HG02938 (cell line): ENCODE measurements around the gene NPB.

Source experiments
- ATAC-seq: cut with Tn5 transposase; IDR thresholded peaks from one replicate; pipeline ENCODE4 v1.9.1; 2021; ENCODE audit warnings: mild to moderate bottlenecking, moderate library complexity; ENCODE audit not compliant: unreplicated experiment

The NPB gene

GRCh38 chr17:81924557-81925532 is 22.8 kb downstream of the NPB start:
- no peak for ATAC-seq

GRCh38 chr17:81925860-81926450 is 23.9 kb downstream of the NPB start:
- no peak for ATAC-seq

- no peak for ATAC-seq
Observed at GRCh38 chr17:81926451-81927151, 24.6 kb downstream of the NPB start.

GRCh38 chr17:81927152-81927652 is 25.2 kb downstream of the NPB start:
- no peak for ATAC-seq

- ATAC-seq: peak; percentile 54
Observed at GRCh38 chr17:81927653-81928543, 25.9 kb downstream of the NPB start, which contains the start of gene MAFG. TSS of gene MAFG (minus strand) at chr17:81927735. CDS start at chr17:81923185, 4,550 bp downstream.

GRCh38 chr17:81928544-81929252 is 26.7 kb downstream of the NPB start:
- no peak for ATAC-seq

- no peak for ATAC-seq
Observed at GRCh38 chr17:81929253-81930141, 27.5 kb downstream of the NPB start.

GRCh38 chr17:81930142-81931125 is 28.4 kb downstream of the NPB start:
- no peak for ATAC-seq

GRCh38 chr17:81931189-81931556 is 29.1 kb downstream of the NPB start:
- ATAC-seq: no peak

GRCh38 chr17:81931557-81932332 is 29.7 kb downstream of the NPB start:
- no peak for ATAC-seq

GRCh38 chr17:81932333-81932983 is 30.4 kb downstream of the NPB start:
- ATAC-seq: no peak

GRCh38 chr17:81933178-81933699 is 31.2 kb downstream of the NPB start:
- no peak for ATAC-seq

GRCh38 chr17:81934098-81934757 is 32.2 kb downstream of the NPB start:
- no peak for ATAC-seq

- no peak for ATAC-seq
Observed at GRCh38 chr17:81934850-81935708, 33.0 kb downstream of the NPB start.

GRCh38 chr17:81935709-81936084 is 33.7 kb downstream of the NPB start:
- ATAC-seq: no peak
